ENCODE data around the gene RFX3.

DNA sequence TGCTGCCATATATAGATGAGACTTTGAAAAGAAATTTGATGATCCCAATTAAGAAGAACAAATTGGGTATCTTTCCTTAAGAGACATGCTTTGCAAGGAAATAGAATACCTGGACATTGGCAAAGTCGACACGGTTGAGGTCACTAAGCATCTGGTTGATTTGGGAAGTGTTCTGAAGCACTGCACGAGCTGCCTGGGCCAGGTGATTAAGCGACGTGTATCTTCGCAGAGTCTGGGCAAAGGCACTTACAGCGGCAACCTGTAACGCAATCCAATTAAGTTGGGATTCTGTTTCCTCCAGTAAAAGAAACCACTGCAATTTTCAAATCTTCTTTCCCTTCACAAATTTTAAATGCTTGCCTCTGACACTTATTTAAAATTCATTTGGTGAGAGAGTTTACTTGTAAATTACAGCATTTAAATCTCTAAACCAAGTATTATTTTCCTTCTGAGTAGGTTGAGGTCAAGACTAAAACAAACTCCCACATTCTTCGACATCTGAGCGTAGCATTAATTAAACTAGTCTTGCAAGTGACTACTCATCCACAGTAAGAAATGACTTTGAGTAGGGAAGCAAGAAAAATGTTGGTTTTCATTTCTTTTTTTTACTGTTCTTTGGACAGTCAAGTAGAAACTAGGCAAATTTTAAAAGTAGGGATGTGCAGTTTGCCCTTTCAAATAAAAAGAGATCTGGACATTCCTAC is 262.8 kb downstream of the RFX3 start:
- TF ChIP-seq CTCF (IDR thresholded peaks at IDR 0.05), result no peak
- no peak for TF ChIP-seq POLR2A (IDR thresholded peaks at IDR 0.05)

Measured in esophagus squamous epithelium (tissue), 4 donors.